ENCODE data around the gene SCMH1. TPM values are rescaled to one million over a fixed set of nuclear protein-coding genes. Genes with fewer than 3 reads are reported as not detected.

SCMH1 gene
- polyA plus RNA-seq, 2 of the 4 experiments (the other 2 are of a cell fraction), result 11.6 to 26.7 TPM

GRCh38 chr1:41286992-41287391 lies 44.9 kb upstream of the SCMH1 start:
- ATAC-seq, result no peak
- CTCF ChIA-PET, result no interaction called here

GRCh38 chr1:41286486-41286885 lies 44.4 kb upstream of the SCMH1 start:
- ATAC-seq, result no peak
- WGBS (ENCODE audit: missing lambda C conversion rate), result 0% methylated on average over 1 of the region's 3 CpGs
- no peak for DNase-seq (ENCODE audit: low read depth in 1 of 2, low spot score in 1 of 2)
- Histone ChIP-seq H3K4me2 (no peak overlapping the region), H3K4me3 (no peak overlapping the region), H3K27ac (no peak overlapping the region), H3K9me3 (no peaks in the 10 kb centered on the region), H3K4me1 (no peaks in the 10 kb centered on the region)
- no peak for FAIRE-seq
- CTCF ChIA-PET, result interaction anchor here (1.3 kb wide), 1 partner anchor 146 kb away, joined by 9 read pairs; no protein-coding TSS in a partner anchor
- POLR2A ChIA-PET, result no interaction called here
- TF ChIP-seq ESRRA (IDR thresholded peaks at IDR 0.05; ENCODE audit: borderline replicate concordance, low read length) (no peak), NPAS2 (CRISPR knock-in tag; IDR thresholded peaks at IDR 0.05; ENCODE audit: borderline replicate concordance) (no peak), CBX2 (IDR thresholded peaks at IDR 0.05; ENCODE audit: borderline replicate concordance, low read depth) (no peak)

More at GRCh38 chr1:41286992-41287391, 44.9 kb upstream of the SCMH1 start:
- no peaks in the 10 kb centered on the region for H3K9me3 ChIP-seq
- WGBS (ENCODE audit: missing lambda C conversion rate), result 42% methylated on average over 4 of the region's 4 CpGs
- no peak overlapping the region for H3K4me2 ChIP-seq
- no peak for TF ChIP-seq MAFK (IDR thresholded peaks at IDR 0.05; ENCODE audit: partially characterized antibody)
- TF ChIP-seq ZC3H11A (IDR thresholded peaks at IDR 0.05), result no peak
- TF ChIP-seq JUN (IDR thresholded peaks at IDR 0.05), result no peak
- TF ChIP-seq RCOR1 (IDR thresholded peaks at IDR 0.05; ENCODE audit: low read depth, low read length), result no peak
- no peak for TF ChIP-seq NR3C1 (IDR thresholded peaks at IDR 0.05)
- no peak for TF ChIP-seq HOXA7 (CRISPR knock-in tag; IDR thresholded peaks at IDR 0.05)
- no peak for TF ChIP-seq RARB (CRISPR knock-in tag; IDR thresholded peaks at IDR 0.05)
- TF ChIP-seq RAD21 (conservative IDR thresholded peaks at IDR 0.05 in 1 of 2, IDR thresholded peaks at IDR 0.05 in 1 of 2), result no peak
- TF ChIP-seq FOSB (CRISPR knock-in tag; IDR thresholded peaks at IDR 0.05), result no peak
- no peak for TF ChIP-seq ZSCAN20 (CRISPR knock-in tag; IDR thresholded peaks at IDR 0.05)
- TF ChIP-seq CBX8 (IDR thresholded peaks at IDR 0.05), result no peak
- H3K27ac ChIP-seq, result no peak overlapping the region
- POLR2A ChIA-PET, result no interaction called here
- no peak overlapping the region for H3K4me3 ChIP-seq
- FAIRE-seq (no peak), DNase-seq (ENCODE audit: low read depth in 1 of 2, low spot score in 1 of 2) (no peak)
- H3K4me1 ChIP-seq, result no peaks in the 10 kb centered on the region

DNA sequence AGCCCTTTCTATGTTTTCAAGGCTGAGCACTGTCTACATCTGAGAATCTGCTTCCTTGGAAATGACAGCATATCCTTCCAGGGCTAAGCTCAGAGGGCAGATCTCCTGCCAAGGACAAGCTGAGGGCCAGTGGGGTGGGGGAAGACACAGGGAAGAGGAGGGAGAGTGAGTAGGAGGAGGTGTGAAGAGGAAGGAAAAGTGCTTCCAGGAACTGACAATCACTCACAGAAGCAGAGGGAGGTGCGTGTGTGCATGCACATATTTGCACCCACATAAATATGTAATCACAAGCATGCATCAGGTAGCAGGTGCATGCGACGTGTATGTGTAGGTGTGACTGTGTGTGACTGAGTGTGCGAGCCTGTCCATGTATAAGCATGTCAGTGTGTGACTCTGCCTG lies 43.7 kb upstream of the SCMH1 start:
- ChIA-PET POLR2A (no interaction called here), CTCF (interaction anchor here (0.6 to 10.4 kb wide), 5 partner anchors 8 to 147 kb away, joined by 3 to 146 read pairs (median 9); no protein-coding TSS in a partner anchor)
- Histone ChIP-seq H3K4me1 (no peaks in the 10 kb centered on the region), H3K27ac (no peak overlapping the region), H3K9me3 (no peaks in the 10 kb centered on the region), H3K4me3 (no peak overlapping the region), H3K4me2 (no peak overlapping the region)
- FAIRE-seq (no peak), ATAC-seq (no peak), DNase-seq (ENCODE audit: low read depth in 1 of 2, low spot score in 1 of 2) (no peak)
- no peak for TF ChIP-seq ZSCAN20 (CRISPR knock-in tag; IDR thresholded peaks at IDR 0.05)
- TF ChIP-seq, protein P1, sequence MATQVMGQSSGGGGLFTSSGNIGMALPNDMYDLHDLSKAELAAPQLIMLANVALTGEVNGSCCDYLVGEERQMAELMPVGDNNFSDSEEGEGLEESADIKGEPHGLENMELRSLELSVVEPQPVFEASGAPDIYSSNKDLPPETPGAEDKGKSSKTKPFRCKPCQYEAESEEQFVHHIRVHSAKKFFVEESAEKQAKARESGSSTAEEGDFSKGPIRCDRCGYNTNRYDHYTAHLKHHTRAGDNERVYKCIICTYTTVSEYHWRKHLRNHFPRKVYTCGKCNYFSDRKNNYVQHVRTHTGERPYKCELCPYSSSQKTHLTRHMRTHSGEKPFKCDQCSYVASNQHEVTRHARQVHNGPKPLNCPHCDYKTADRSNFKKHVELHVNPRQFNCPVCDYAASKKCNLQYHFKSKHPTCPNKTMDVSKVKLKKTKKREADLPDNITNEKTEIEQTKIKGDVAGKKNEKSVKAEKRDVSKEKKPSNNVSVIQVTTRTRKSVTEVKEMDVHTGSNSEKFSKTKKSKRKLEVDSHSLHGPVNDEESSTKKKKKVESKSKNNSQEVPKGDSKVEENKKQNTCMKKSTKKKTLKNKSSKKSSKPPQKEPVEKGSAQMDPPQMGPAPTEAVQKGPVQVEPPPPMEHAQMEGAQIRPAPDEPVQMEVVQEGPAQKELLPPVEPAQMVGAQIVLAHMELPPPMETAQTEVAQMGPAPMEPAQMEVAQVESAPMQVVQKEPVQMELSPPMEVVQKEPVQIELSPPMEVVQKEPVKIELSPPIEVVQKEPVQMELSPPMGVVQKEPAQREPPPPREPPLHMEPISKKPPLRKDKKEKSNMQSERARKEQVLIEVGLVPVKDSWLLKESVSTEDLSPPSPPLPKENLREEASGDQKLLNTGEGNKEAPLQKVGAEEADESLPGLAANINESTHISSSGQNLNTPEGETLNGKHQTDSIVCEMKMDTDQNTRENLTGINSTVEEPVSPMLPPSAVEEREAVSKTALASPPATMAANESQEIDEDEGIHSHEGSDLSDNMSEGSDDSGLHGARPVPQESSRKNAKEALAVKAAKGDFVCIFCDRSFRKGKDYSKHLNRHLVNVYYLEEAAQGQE (IDR thresholded peaks at IDR 0.05), result no peak
- TF ChIP-seq, protein P2, sequence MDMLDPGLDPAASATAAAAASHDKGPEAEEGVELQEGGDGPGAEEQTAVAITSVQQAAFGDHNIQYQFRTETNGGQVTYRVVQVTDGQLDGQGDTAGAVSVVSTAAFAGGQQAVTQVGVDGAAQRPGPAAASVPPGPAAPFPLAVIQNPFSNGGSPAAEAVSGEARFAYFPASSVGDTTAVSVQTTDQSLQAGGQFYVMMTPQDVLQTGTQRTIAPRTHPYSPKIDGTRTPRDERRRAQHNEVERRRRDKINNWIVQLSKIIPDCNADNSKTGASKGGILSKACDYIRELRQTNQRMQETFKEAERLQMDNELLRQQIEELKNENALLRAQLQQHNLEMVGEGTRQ (IDR thresholded peaks at IDR 0.05), result no peak
- no peak for TF ChIP-seq EP300 (IDR thresholded peaks at IDR 0.05)
- TF ChIP-seq KDM1A (IDR thresholded peaks at IDR 0.05; ENCODE audit: low read depth), result no peak
- no peak for TF ChIP-seq NFE2L2 (conservative IDR thresholded peaks at IDR 0.05; ENCODE audit: low read length)
- no peak for TF ChIP-seq FOXS1 (CRISPR knock-in tag; IDR thresholded peaks at IDR 0.05)
- TF ChIP-seq NR3C1 (IDR thresholded peaks at IDR 0.05), result no peak
- no peak for TF ChIP-seq CHD4 (IDR thresholded peaks at IDR 0.05; ENCODE audit: borderline replicate concordance)
- TF ChIP-seq FOSL2 (IDR thresholded peaks at IDR 0.05), result no peak
- no peak for TF ChIP-seq FOSL2 (CRISPR knock-in tag; IDR thresholded peaks at IDR 0.05)
- TF ChIP-seq HOXB5 (CRISPR knock-in tag; IDR thresholded peaks at IDR 0.05), result no peak
- TF ChIP-seq CBX8 (IDR thresholded peaks at IDR 0.05), result no peak
- no peak for TF ChIP-seq JUNB (IDR thresholded peaks at IDR 0.05)
- 65% methylated on average over 4 of the region's 4 CpGs for WGBS (ENCODE audit: missing lambda C conversion rate)
